ENCODE data around the gene ZNF148.

The ZNF148 gene

GRCh38 chr3:125322917-125323316, 52.2 kb downstream of the ZNF148 start:
- H3K36me3 ChIP-seq (ENCODE audit: insufficient read depth, low read length): peaks cover 3% of the 10 kb centered on the region

GRCh38 chr3:125322166-125322565, 53.0 kb downstream of the ZNF148 start:
- no peak overlapping the region for H3K4me2 ChIP-seq (ENCODE audit: low read length)
- H3K9ac ChIP-seq (ENCODE audit: low read depth, low read length): no peak overlapping the region
- H3K4me1 ChIP-seq (ENCODE audit: control insufficient read depth, insufficient read depth, low read length): peaks cover 4% of the 10 kb centered on the region
- H3K9me3 ChIP-seq (replicated peaks; ENCODE audit: low read length): no peaks in the 10 kb centered on the region
- no peak overlapping the region for H3K4me3 ChIP-seq (ENCODE audit: low read length)
- peaks cover 3% of the 10 kb centered on the region for H3K36me3 ChIP-seq (ENCODE audit: insufficient read depth, low read length)
- no peaks in the 10 kb centered on the region for H3K27me3 ChIP-seq (ENCODE audit: control insufficient read depth, insufficient read depth, low read length)

More at GRCh38 chr3:125322917-125323316, 52.2 kb downstream of the ZNF148 start:
- Histone ChIP-seq H3K4me3 (ENCODE audit: low read length) (no peak overlapping the region), H3K4me1 (ENCODE audit: control insufficient read depth, insufficient read depth, low read length) (peaks cover 2% of the 10 kb centered on the region), H3K9ac (ENCODE audit: low read depth, low read length) (no peak overlapping the region), H3K4me2 (ENCODE audit: low read length) (no peak overlapping the region), H3K9me3 (replicated peaks; ENCODE audit: low read length) (no peaks in the 10 kb centered on the region), H3K27me3 (ENCODE audit: control insufficient read depth, insufficient read depth, low read length) (no peaks in the 10 kb centered on the region)

DNA sequence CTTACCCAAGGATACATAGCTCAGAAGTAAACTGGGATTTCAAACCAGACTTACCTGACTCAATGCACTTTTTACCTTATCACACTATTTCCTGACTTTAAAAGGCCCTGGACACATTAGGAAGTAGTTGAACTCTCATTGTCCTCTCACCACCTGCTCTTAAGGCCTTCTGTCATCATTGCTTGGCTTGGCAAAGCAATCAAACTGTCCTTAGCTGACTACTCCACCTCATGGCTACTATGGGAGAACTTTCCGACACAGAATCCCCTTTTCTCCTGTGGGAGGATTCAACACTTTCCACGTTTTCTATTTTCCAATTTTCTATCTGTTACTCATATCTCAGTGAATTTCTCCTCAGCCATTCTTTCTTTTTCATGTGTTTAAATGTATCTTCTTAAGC, 55.4 kb downstream of the ZNF148 start:
- Histone ChIP-seq H3K9ac (ENCODE audit: low read depth, low read length) (no peak overlapping the region), H3K4me3 (ENCODE audit: low read length) (no peak overlapping the region), H3K4me2 (ENCODE audit: low read length) (no peak overlapping the region), H3K27me3 (ENCODE audit: control insufficient read depth, insufficient read depth, low read length) (no peaks in the 10 kb centered on the region), H3K9me3 (replicated peaks; ENCODE audit: low read length) (no peaks in the 10 kb centered on the region), H3K36me3 (ENCODE audit: insufficient read depth, low read length) (peaks cover 6% of the 10 kb centered on the region), H3K4me1 (ENCODE audit: control insufficient read depth, insufficient read depth, low read length) (peaks cover 4% of the 10 kb centered on the region)

DNA sequence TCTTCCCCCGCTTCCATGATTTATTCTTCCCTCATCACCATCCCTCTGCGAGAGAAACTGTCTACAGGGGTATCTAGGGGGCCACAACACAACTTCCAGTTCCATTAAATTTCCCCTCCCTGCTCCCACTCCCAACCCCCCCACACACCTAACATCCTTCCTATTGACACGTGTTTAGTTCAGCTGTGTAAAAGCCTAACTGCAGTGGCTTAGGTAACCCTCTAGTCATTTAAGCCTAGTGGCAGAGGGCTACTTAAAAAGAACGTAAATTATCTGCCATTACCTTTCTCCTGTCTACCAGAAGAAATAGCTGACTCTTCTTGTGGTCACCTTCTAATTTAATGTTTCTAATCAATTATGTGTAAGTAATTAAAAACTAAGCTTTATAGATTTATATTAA, 56.3 kb downstream of the ZNF148 start:
- H3K4me1 ChIP-seq (ENCODE audit: control insufficient read depth, insufficient read depth, low read length): peaks cover 4% of the 10 kb centered on the region
- no peaks in the 10 kb centered on the region for H3K9me3 ChIP-seq (replicated peaks; ENCODE audit: low read length)

GRCh38 chr3:125318167-125318865, 56.8 kb downstream of the ZNF148 start:
- peaks cover 4% of the 10 kb centered on the region for H3K4me1 ChIP-seq (ENCODE audit: control insufficient read depth, insufficient read depth, low read length)
- H3K4me3 ChIP-seq (ENCODE audit: low read length): no peak overlapping the region
- H3K4me2 ChIP-seq (ENCODE audit: low read length): no peak overlapping the region
- H3K9me3 ChIP-seq (replicated peaks; ENCODE audit: low read length): no peaks in the 10 kb centered on the region
- peaks cover 11% of the 10 kb centered on the region for H3K36me3 ChIP-seq (ENCODE audit: insufficient read depth, low read length)
- no peaks in the 10 kb centered on the region for H3K27me3 ChIP-seq (ENCODE audit: control insufficient read depth, insufficient read depth, low read length)
- H3K9ac ChIP-seq (ENCODE audit: low read depth, low read length): no peak overlapping the region

More for the DNA sequence above, 56.3 kb downstream of the ZNF148 start:
- H3K4me3 ChIP-seq (ENCODE audit: low read length): no peak overlapping the region
- no peak overlapping the region for H3K4me2 ChIP-seq (ENCODE audit: low read length)
- peaks cover 6% of the 10 kb centered on the region for H3K36me3 ChIP-seq (ENCODE audit: insufficient read depth, low read length)
- H3K27me3 ChIP-seq (ENCODE audit: control insufficient read depth, insufficient read depth, low read length): no peaks in the 10 kb centered on the region
- H3K9ac ChIP-seq (ENCODE audit: low read depth, low read length): no peak overlapping the region

DNA sequence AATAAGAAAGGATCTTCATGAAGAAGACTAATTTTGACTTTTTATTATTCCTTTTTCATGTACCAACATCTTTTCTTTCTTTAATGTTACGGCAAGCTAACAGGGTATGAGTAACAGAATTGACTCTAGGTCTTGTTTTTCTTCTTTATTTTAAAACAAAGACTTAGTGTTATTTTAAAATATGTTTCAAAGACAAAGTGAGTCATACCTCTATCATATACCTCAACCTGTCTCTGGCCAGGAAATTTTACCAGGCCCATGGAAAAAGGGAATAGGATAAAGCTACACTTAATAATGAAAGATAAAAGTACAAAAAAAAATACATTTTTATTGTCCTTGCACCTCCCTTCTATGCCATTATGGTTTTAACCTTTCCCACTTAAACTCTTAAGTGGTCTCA, 57.4 kb downstream of the ZNF148 start:
- Histone ChIP-seq H3K36me3 (ENCODE audit: insufficient read depth, low read length) (peaks cover 16% of the 10 kb centered on the region), H3K9ac (ENCODE audit: low read depth, low read length) (no peak overlapping the region), H3K27me3 (ENCODE audit: control insufficient read depth, insufficient read depth, low read length) (no peaks in the 10 kb centered on the region)

DNA sequence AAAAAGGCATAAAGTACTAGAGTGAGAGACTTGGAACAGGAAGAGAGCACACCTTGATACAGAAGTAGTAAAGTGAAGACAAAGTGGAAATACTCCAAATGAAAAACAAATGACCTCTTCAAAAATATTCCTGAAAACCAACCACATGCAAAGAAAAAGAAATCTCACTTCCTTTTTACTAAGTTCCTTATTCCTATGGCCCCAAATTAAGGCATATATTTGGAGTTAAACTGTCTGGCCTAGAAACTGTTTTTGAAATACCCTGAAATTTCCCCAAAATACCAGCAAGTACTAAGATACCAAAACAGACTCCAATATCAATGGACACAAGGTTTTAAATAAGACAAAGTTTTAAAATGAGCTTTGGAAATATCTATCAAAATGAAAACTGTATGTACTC, 58.2 kb downstream of the ZNF148 start:
- H3K9ac ChIP-seq (ENCODE audit: low read depth, low read length): no peak overlapping the region
- peaks cover 4% of the 10 kb centered on the region for H3K4me1 ChIP-seq (ENCODE audit: control insufficient read depth, insufficient read depth, low read length)
- H3K27me3 ChIP-seq (ENCODE audit: control insufficient read depth, insufficient read depth, low read length): no peaks in the 10 kb centered on the region
- no peak overlapping the region for H3K4me2 ChIP-seq (ENCODE audit: low read length)
- no peaks in the 10 kb centered on the region for H3K9me3 ChIP-seq (replicated peaks; ENCODE audit: low read length)
- no peak overlapping the region for H3K4me3 ChIP-seq (ENCODE audit: low read length)
- H3K36me3 ChIP-seq (ENCODE audit: insufficient read depth, low read length): peaks cover 24% of the 10 kb centered on the region

More for the DNA sequence above, 57.4 kb downstream of the ZNF148 start:
- Histone ChIP-seq H3K4me1 (ENCODE audit: control insufficient read depth, insufficient read depth, low read length) (peaks cover 4% of the 10 kb centered on the region), H3K9me3 (replicated peaks; ENCODE audit: low read length) (no peaks in the 10 kb centered on the region), H3K4me3 (ENCODE audit: low read length) (no peak overlapping the region), H3K4me2 (ENCODE audit: low read length) (no peak overlapping the region)

- Histone ChIP-seq H3K4me1 (ENCODE audit: control insufficient read depth, insufficient read depth, low read length) (peaks cover 4% of the 10 kb centered on the region), H3K4me2 (ENCODE audit: low read length) (no peak overlapping the region), H3K9me3 (replicated peaks; ENCODE audit: low read length) (no peaks in the 10 kb centered on the region), H3K27me3 (ENCODE audit: control insufficient read depth, insufficient read depth, low read length) (no peaks in the 10 kb centered on the region), H3K4me3 (ENCODE audit: low read length) (no peak overlapping the region), H3K36me3 (ENCODE audit: insufficient read depth, low read length) (peaks cover 30% of the 10 kb centered on the region), H3K9ac (ENCODE audit: low read depth, low read length) (no peak overlapping the region)
Observed at GRCh38 chr3:125316246-125316645, 58.9 kb downstream of the ZNF148 start.

GRCh38 chr3:125313060-125313635, 62.0 kb downstream of the ZNF148 start:
- H3K36me3 ChIP-seq (ENCODE audit: insufficient read depth, low read length): peaks cover 43% of the 10 kb centered on the region
- H3K4me3 ChIP-seq (ENCODE audit: low read length): no peak overlapping the region
- H3K4me1 ChIP-seq (ENCODE audit: control insufficient read depth, insufficient read depth, low read length): peaks cover 4% of the 10 kb centered on the region
- no peak overlapping the region for H3K9ac ChIP-seq (ENCODE audit: low read depth, low read length)
- H3K4me2 ChIP-seq (ENCODE audit: low read length): no peak overlapping the region
- peaks cover 6% of the 10 kb centered on the region for H3K9me3 ChIP-seq (replicated peaks; ENCODE audit: low read length)
- no peaks in the 10 kb centered on the region for H3K27me3 ChIP-seq (ENCODE audit: control insufficient read depth, insufficient read depth, low read length)

GRCh38 chr3:125310623-125311081, 64.5 kb downstream of the ZNF148 start:
- Histone ChIP-seq H3K4me1 (ENCODE audit: control insufficient read depth, insufficient read depth, low read length) (no peaks in the 10 kb centered on the region), H3K36me3 (ENCODE audit: insufficient read depth, low read length) (peaks cover 37% of the 10 kb centered on the region), H3K4me2 (ENCODE audit: low read length) (no peak overlapping the region), H3K27me3 (ENCODE audit: control insufficient read depth, insufficient read depth, low read length) (no peaks in the 10 kb centered on the region), H3K9ac (ENCODE audit: low read depth, low read length) (no peak overlapping the region), H3K4me3 (ENCODE audit: low read length) (no peak overlapping the region), H3K9me3 (replicated peaks; ENCODE audit: low read length) (peaks cover 6% of the 10 kb centered on the region)

- no peak overlapping the region for H3K4me3 ChIP-seq (ENCODE audit: low read length)
- H3K9me3 ChIP-seq (replicated peaks; ENCODE audit: low read length): peaks cover 6% of the 10 kb centered on the region
- peaks cover 37% of the 10 kb centered on the region for H3K36me3 ChIP-seq (ENCODE audit: insufficient read depth, low read length)
- H3K4me1 ChIP-seq (ENCODE audit: control insufficient read depth, insufficient read depth, low read length): no peaks in the 10 kb centered on the region
- H3K9ac ChIP-seq (ENCODE audit: low read depth, low read length): no peak overlapping the region
- H3K27me3 ChIP-seq (ENCODE audit: control insufficient read depth, insufficient read depth, low read length): no peaks in the 10 kb centered on the region
- no peak overlapping the region for H3K4me2 ChIP-seq (ENCODE audit: low read length)
Observed at GRCh38 chr3:125309476-125309875, 65.6 kb downstream of the ZNF148 start.

DNA sequence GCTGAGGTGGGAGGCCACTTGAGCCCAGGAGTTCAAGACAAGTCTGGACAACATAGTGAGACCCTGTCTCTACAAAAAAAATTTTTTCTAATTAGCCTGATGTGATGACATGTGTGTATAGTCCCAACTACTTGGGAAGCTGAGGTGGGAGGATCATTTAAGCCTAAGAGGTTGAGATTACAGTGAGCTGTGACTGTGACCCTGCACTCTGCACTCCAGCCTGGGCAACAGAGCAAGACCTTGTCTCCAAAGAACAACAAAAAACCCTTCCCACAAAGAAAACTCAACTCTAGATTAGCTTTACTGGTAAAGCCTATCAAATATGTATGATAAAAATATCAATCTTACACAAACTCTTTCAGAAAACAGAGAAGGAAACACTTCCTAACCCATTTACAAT, 68.5 kb downstream of the ZNF148 start:
- H3K4me2 ChIP-seq (ENCODE audit: low read length): no peak overlapping the region
- no peaks in the 10 kb centered on the region for H3K27me3 ChIP-seq (ENCODE audit: control insufficient read depth, insufficient read depth, low read length)
- no peak overlapping the region for H3K4me3 ChIP-seq (ENCODE audit: low read length)
- peaks cover 1% of the 10 kb centered on the region for H3K4me1 ChIP-seq (ENCODE audit: control insufficient read depth, insufficient read depth, low read length)
- H3K9ac ChIP-seq (ENCODE audit: low read depth, low read length): no peak overlapping the region
- H3K9me3 ChIP-seq (replicated peaks; ENCODE audit: low read length): peaks cover 6% of the 10 kb centered on the region
- H3K36me3 ChIP-seq (ENCODE audit: insufficient read depth, low read length): peaks cover 16% of the 10 kb centered on the region
